H7 (cell line): Measurements from ENCODE around the gene ZDHHC21. TPM values are rescaled to one million over a fixed set of nuclear protein-coding genes. Genes with fewer than 3 reads are reported as not detected.
A peak's percentile ranks its signal among the peaks of the same experiment; 100 is the strongest.

ENCODE experiments used
- DNase-seq: peaks from one replicate; pipeline ENCODE4 v3.0.0; 2012
- H3K27me3 ChIP-seq: 2 replicates; pipeline ENCODE4 v1.6.0; 2011; ENCODE audit warnings: mild to moderate bottlenecking, low read length; ENCODE audit not compliant: control insufficient read depth, insufficient read depth
- H3K36me3 ChIP-seq: replicated peaks from 2 replicates; pipeline ENCODE4 v1.5.1; 2011; ENCODE audit warnings: low read length; ENCODE audit not compliant: control insufficient read depth, insufficient read depth
- H3K4me3 ChIP-seq: 2 replicates; pipeline ENCODE4 v1.5.1; 2011; ENCODE audit warnings: low read depth, mild to moderate bottlenecking, control low read depth, low read length, moderate library complexity; ENCODE audit not compliant: insufficient read depth
- total RNA-seq: library from RNA; depleted of rRNA; stranded (reverse); fragments of >200 nt; shearing (Covaris generic); gene quantifications from 2 replicates; pipeline ENCODE4 v1.2.3, GENCODE V29; 2014

The ZDHHC21 gene
- total RNA-seq, 1 experiment from 2014 or later: 3.7 TPM

- H3K4me3 ChIP-seq: no peak overlapping the region
- DNase-seq: no peak
- H3K36me3 ChIP-seq: no peaks in the 10 kb centered on the region
- H3K27me3 ChIP-seq: no peaks in the 10 kb centered on the region
Measured at GRCh38 chr9:14662060-14662453, 31.2 kb downstream of the ZDHHC21 start.

- DNase-seq: peak; percentile 19
- H3K27me3 ChIP-seq: no peaks in the 10 kb centered on the region
- no peak overlapping the region for H3K4me3 ChIP-seq
- H3K36me3 ChIP-seq: no peaks in the 10 kb centered on the region
Measured at GRCh38 chr9:14661421-14662059, 31.7 kb downstream of the ZDHHC21 start.

GRCh38 chr9:14660721-14661120 is 32.5 kb downstream of the ZDHHC21 start:
- Histone ChIP-seq H3K27me3 (no peaks in the 10 kb centered on the region), H3K36me3 (no peaks in the 10 kb centered on the region), H3K4me3 (no peak overlapping the region)
- no peak for DNase-seq

- H3K27me3 ChIP-seq: no peaks in the 10 kb centered on the region
- no peak overlapping the region for H3K4me3 ChIP-seq
- no peak for DNase-seq
- no peaks in the 10 kb centered on the region for H3K36me3 ChIP-seq
Measured at GRCh38 chr9:14654932-14655331, 38.3 kb downstream of the ZDHHC21 start.

- Histone ChIP-seq H3K27me3 (no peaks in the 10 kb centered on the region), H3K4me3 (no peak overlapping the region), H3K36me3 (no peaks in the 10 kb centered on the region)
- DNase-seq: no peak
Measured at GRCh38 chr9:14653511-14653910, 39.7 kb downstream of the ZDHHC21 start.

- Histone ChIP-seq H3K4me3 (no peak overlapping the region), H3K36me3 (no peaks in the 10 kb centered on the region), H3K27me3 (no peaks in the 10 kb centered on the region)
- DNase-seq: peak; percentile 50
Measured at GRCh38 chr9:14652729-14653377, 40.4 kb downstream of the ZDHHC21 start.

- Histone ChIP-seq H3K36me3 (no peaks in the 10 kb centered on the region), H3K27me3 (no peaks in the 10 kb centered on the region), H3K4me3 (no peak overlapping the region)
- no peak for DNase-seq
Measured at GRCh38 chr9:14650596-14650995, 42.6 kb downstream of the ZDHHC21 start.

GRCh38 chr9:14645648-14646047 is 47.6 kb downstream of the ZDHHC21 start:
- H3K27me3 ChIP-seq: no peaks in the 10 kb centered on the region
- H3K4me3 ChIP-seq: no peak overlapping the region
- DNase-seq: no peak
- H3K36me3 ChIP-seq: no peaks in the 10 kb centered on the region

- Histone ChIP-seq H3K36me3 (no peaks in the 10 kb centered on the region), H3K4me3 (no peak overlapping the region), H3K27me3 (no peaks in the 10 kb centered on the region)
- no peak for DNase-seq
Measured at GRCh38 chr9:14640967-14641366, 52.3 kb downstream of the ZDHHC21 start.

- no peak for DNase-seq
- no peaks in the 10 kb centered on the region for H3K36me3 ChIP-seq
- no peak overlapping the region for H3K4me3 ChIP-seq
- H3K27me3 ChIP-seq: no peaks in the 10 kb centered on the region
Measured at GRCh38 chr9:14640294-14640693, 52.9 kb downstream of the ZDHHC21 start.

- Histone ChIP-seq H3K36me3 (peaks cover 1% of the 10 kb centered on the region), H3K4me3 (no peak overlapping the region), H3K27me3 (no peaks in the 10 kb centered on the region)
- no peak for DNase-seq
Measured at GRCh38 chr9:14633906-14634565, 59.2 kb downstream of the ZDHHC21 start.

- Histone ChIP-seq H3K36me3 (peaks cover 1% of the 10 kb centered on the region), H3K27me3 (no peaks in the 10 kb centered on the region), H3K4me3 (no peak overlapping the region)
- peak; percentile 20 for DNase-seq
Measured at GRCh38 chr9:14633148-14633547, 60.1 kb downstream of the ZDHHC21 start.

GRCh38 chr9:14627513-14627912 is 65.7 kb downstream of the ZDHHC21 start:
- H3K27me3 ChIP-seq: no peaks in the 10 kb centered on the region
- DNase-seq: no peak
- H3K4me3 ChIP-seq: no peak overlapping the region
- H3K36me3 ChIP-seq: peaks cover 1% of the 10 kb centered on the region

GRCh38 chr9:14618836-14619420 is 74.3 kb downstream of the ZDHHC21 start:
- H3K4me3 ChIP-seq: no peak overlapping the region
- no peak for DNase-seq
- no peaks in the 10 kb centered on the region for H3K27me3 ChIP-seq
- H3K36me3 ChIP-seq: no peaks in the 10 kb centered on the region; the same call in 1 of the 2 replicates
